Prostate gland (tissue), 2 donors: ENCODE results near the gene F13B.

ENCODE experiments used
- POLR2A ChIP-seq: fragments of 450-650 bp; IDR thresholded peaks from one replicate; pipeline ENCODE4 v1.6.1; 2016; ENCODE audit warnings: antibody characterized with exemption, mild to moderate bottlenecking
- TF ChIP-seq, protein P1 (sequence below), 4 experiments: fragments of 200-600 bp in 2 of 4; fragments of 450-650 bp in 2 of 4; sonication (generic) in 2 of 4; IDR thresholded peaks; 1 replicate in 3 of 4; 2 replicates in 1 of 4; pipeline ENCODE4 v1.5.1; 2016 to 2019; ENCODE audit warnings: antibody characterized with exemption in 4 of 4, mild to moderate bottlenecking in 2 of 4, moderate library complexity in 2 of 4

DNA sequence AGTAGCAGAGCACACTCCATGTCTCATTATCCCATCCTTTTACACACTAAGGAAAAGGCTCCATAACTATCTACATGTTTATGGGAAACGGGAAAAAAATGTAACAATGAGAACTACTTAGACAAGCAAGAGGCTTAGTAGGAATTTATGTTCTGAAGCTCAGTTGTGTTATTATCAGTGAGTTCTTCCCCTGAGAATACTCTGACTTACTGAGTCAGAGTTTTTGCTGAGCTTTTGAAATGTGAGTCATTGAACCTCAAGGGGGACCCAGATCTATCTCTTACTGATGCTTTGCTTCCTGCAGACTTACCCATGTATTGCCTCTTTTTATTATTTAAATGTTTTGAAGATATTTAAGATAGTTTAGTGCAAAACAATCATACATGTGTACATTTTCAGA lies 69.6 kb downstream of the F13B start:
- TF ChIP-seq, protein P1, sequence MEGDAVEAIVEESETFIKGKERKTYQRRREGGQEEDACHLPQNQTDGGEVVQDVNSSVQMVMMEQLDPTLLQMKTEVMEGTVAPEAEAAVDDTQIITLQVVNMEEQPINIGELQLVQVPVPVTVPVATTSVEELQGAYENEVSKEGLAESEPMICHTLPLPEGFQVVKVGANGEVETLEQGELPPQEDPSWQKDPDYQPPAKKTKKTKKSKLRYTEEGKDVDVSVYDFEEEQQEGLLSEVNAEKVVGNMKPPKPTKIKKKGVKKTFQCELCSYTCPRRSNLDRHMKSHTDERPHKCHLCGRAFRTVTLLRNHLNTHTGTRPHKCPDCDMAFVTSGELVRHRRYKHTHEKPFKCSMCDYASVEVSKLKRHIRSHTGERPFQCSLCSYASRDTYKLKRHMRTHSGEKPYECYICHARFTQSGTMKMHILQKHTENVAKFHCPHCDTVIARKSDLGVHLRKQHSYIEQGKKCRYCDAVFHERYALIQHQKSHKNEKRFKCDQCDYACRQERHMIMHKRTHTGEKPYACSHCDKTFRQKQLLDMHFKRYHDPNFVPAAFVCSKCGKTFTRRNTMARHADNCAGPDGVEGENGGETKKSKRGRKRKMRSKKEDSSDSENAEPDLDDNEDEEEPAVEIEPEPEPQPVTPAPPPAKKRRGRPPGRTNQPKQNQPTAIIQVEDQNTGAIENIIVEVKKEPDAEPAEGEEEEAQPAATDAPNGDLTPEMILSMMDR (IDR thresholded peaks at IDR 0.05): no peak
- no peak for TF ChIP-seq POLR2A
